ENCODE results near the gene SEMA3D. TPM values are rescaled to one million over a fixed set of nuclear protein-coding genes. Genes with fewer than 3 reads are reported as not detected.

Gene SEMA3D
- total and polyA plus RNA-seq, 2 of the 13 experiments (the other 11 are each of a cell fraction or from before 2014, with no cell fraction given), result 0.07 TPM; not detected in 1

GRCh38 chr7:85022064-85022697, 164.7 kb downstream of the SEMA3D start:
- under 1% methylated on average over 5 of the region's 5 CpGs for WGBS (ENCODE audit: low lambda C conversion rate)
- no peak for FAIRE-seq
- no peak overlapping the region for H2AFZ ChIP-seq (ENCODE audit: low read length)

More at GRCh38 chr7:85022064-85022697, 164.7 kb downstream of the SEMA3D start:
- H3K4me1 ChIP-seq (ENCODE audit: insufficient read depth, low read length), result no peaks in the 10 kb centered on the region
- H3K9me3 ChIP-seq (ENCODE audit: low read length), result no peaks in the 10 kb centered on the region
- intact Hi-C loops (cut with micrococcal nuclease; ENCODE audit: unreplicated experiment), result loop anchor here (2.0 kb wide), 1 partner anchor 531 kb away; no protein-coding TSS in a partner anchor
- H3K79me2 ChIP-seq (ENCODE audit: insufficient read depth, low read length), result no peaks in the 10 kb centered on the region
- no peak for TF ChIP-seq TCF7 (IDR thresholded peaks at IDR 0.05; ENCODE audit: low read depth)
- no peak for TF ChIP-seq ATRX (CRISPR knock-in tag; IDR thresholded peaks at IDR 0.05; ENCODE audit: borderline replicate concordance)
- no peak for TF ChIP-seq ZBTB20 (CRISPR knock-in tag; IDR thresholded peaks at IDR 0.05; ENCODE audit: borderline replicate concordance, low read depth)
- peak; percentile 91 for TF ChIP-seq ATF7 (IDR thresholded peaks at IDR 0.05)
- TF ChIP-seq ATF7 (CRISPR knock-in tag; IDR thresholded peaks at IDR 0.05), result no peak
- TF ChIP-seq ZNF205 (CRISPR knock-in tag; IDR thresholded peaks at IDR 0.05), result no peak
- TF ChIP-seq SIX1 (CRISPR knock-in tag; IDR thresholded peaks at IDR 0.05; ENCODE audit: borderline replicate concordance), result no peak
- TF ChIP-seq CREB1 (IDR thresholded peaks at IDR 0.05), result peak; percentile 56; the same call in 1 of the 2 replicates
- TF ChIP-seq CREB1 (CRISPR knock-in tag; IDR thresholded peaks at IDR 0.05), result no peak
- no peak for TF ChIP-seq TCF12 (IDR thresholded peaks at IDR 0.05)
- TF ChIP-seq TCF12 (CRISPR knock-in tag; IDR thresholded peaks at IDR 0.05), result no peak
- TF ChIP-seq MAFK (conservative IDR thresholded peaks at IDR 0.05 in 1 of 2, IDR thresholded peaks at IDR 0.05 in 1 of 2; ENCODE audit: low read length in 2 of 2), result peak in 1 of 2 experiments; percentile 64; a peak in 2 of 4 replicates
- TF ChIP-seq ATF4 (CRISPR knock-in tag; IDR thresholded peaks at IDR 0.05), result no peak
- TF ChIP-seq TARDBP (CRISPR knock-in tag; IDR thresholded peaks at IDR 0.05), result no peak
- no peak for TF ChIP-seq RCOR2 (CRISPR knock-in tag; IDR thresholded peaks at IDR 0.05)
- TF ChIP-seq ZNF234 (CRISPR knock-in tag; conservative IDR thresholded peaks at IDR 0.05), result no peak
- TF ChIP-seq PHF20 (CRISPR knock-in tag; IDR thresholded peaks at IDR 0.05), result no peak
- no peak for TF ChIP-seq MXD4 (CRISPR knock-in tag; IDR thresholded peaks at IDR 0.05)
- TF ChIP-seq HNRNPLL (IDR thresholded peaks at IDR 0.05; ENCODE audit: low read depth, low read length, poor library complexity, severe bottlenecking), result no peak
- no peak for TF ChIP-seq ZNF547 (CRISPR knock-in tag; IDR thresholded peaks at IDR 0.05)
- no peak for TF ChIP-seq NFIC (IDR thresholded peaks at IDR 0.05; ENCODE audit: low read length)
- TF ChIP-seq PCBP2 (optimal IDR thresholded peaks at IDR 0.05; ENCODE audit: low read depth, low read length, poor library complexity, severe bottlenecking), result no peak
- TF ChIP-seq MAZ (IDR thresholded peaks at IDR 0.05; ENCODE audit: borderline replicate concordance, low read depth, low read length), result no peak
- no peak for TF ChIP-seq MAZ (CRISPR knock-in tag; IDR thresholded peaks at IDR 0.05; ENCODE audit: low read depth)
- no peaks in the 10 kb centered on the region for H3K36me3 ChIP-seq (replicated peaks in 1 of 2; ENCODE audit: control insufficient read depth in 1 of 2, insufficient read depth in 2 of 2, low read length in 2 of 2)
- BruUV-seq (replicated peaks), result no TSS peak
- ChIA-PET POLR2A (no interaction called here), CTCF (ENCODE audit: low intra/inter-chr PET ratio, low total read pairs) (interaction anchor here (1.5 to 3.5 kb wide), 3 partner anchors 1046 to 1088 kb away, joined by 6 to 31 read pairs (median 25); no protein-coding TSS in a partner anchor)
- no peaks in the 10 kb centered on the region for H4K20me1 ChIP-seq (ENCODE audit: insufficient read depth, low read length)
- no peak overlapping the region for H3K9ac ChIP-seq (ENCODE audit: insufficient read depth, low read depth, low read length)
- ATAC-seq, result peak; percentile 43; the same call in 1 of the 3 replicates
- H3K27me3 ChIP-seq (ENCODE audit: control insufficient read depth in 1 of 2, insufficient read depth in 2 of 2, low read length in 2 of 2), result no peaks in the 10 kb centered on the region
- DNase-seq (ENCODE audit: low spot score), result no peak
- in situ Hi-C loops (cut with HindIII; ENCODE audit: extremely low pct_ligation_motif_present, low pct_unique_long_range_greater_than_20kb), result loop anchor here (5.0 to 25.0 kb wide), 4 partner anchors 105 to 1085 kb away; no protein-coding TSS in a partner anchor
- H3K27ac ChIP-seq (ENCODE audit: extremely low read length, insufficient read depth, low read length), result no peak overlapping the region
- H3K4me3 ChIP-seq (replicated peaks in 1 of 3; ENCODE audit: insufficient read depth in 1 of 3, low read depth in 2 of 3, low read length in 3 of 3), result no peak overlapping the region
- H3K4me2 ChIP-seq (ENCODE audit: low read depth, low read length), result no peak overlapping the region
